GM19324 (cell line): Measurements from ENCODE around the gene SDSL.

Source experiments
- ATAC-seq: cut with Tn5 transposase; IDR thresholded peaks from one replicate; pipeline ENCODE4 v1.9.1; 2021; ENCODE audit warnings: mild to moderate bottlenecking, moderate library complexity; ENCODE audit not compliant: unreplicated experiment, low FRiP score

Gene SDSL

GRCh38 chr12:113396200-113396599 is 26.0 kb upstream of the SDSL start:
- no peak for ATAC-seq

- no peak for ATAC-seq
Measured at GRCh38 chr12:113396828-113397496, 25.2 kb upstream of the SDSL start.

- no peak for ATAC-seq
Measured at GRCh38 chr12:113397497-113398197, 24.5 kb upstream of the SDSL start.

GRCh38 chr12:113398346-113399290 is 23.6 kb upstream of the SDSL start:
- no peak for ATAC-seq

GRCh38 chr12:113399490-113399889 is 22.7 kb upstream of the SDSL start:
- no peak for ATAC-seq

- ATAC-seq = no peak
Measured at GRCh38 chr12:113400362-113400761, 21.8 kb upstream of the SDSL start.

- no peak for ATAC-seq
Measured at GRCh38 chr12:113401066-113402000, 20.8 kb upstream of the SDSL start.

- no peak for ATAC-seq
Measured at GRCh38 chr12:113402586-113403260, 19.5 kb upstream of the SDSL start.

- no peak for ATAC-seq
Measured at GRCh38 chr12:113403435-113404415, 18.5 kb upstream of the SDSL start, which contains the start of gene SDS. TSS of gene SDS (minus strand) at chr12:113403887. CDS start at chr12:113399708, 4,179 bp downstream.

- no peak for ATAC-seq
Measured at GRCh38 chr12:113405694-113406093, 16.5 kb upstream of the SDSL start.

GRCh38 chr12:113407931-113408600 is 14.1 kb upstream of the SDSL start:
- ATAC-seq = no peak

- ATAC-seq = no peak
Measured at GRCh38 chr12:113408756-113409298, 13.4 kb upstream of the SDSL start.

- no peak for ATAC-seq
Measured at GRCh38 chr12:113409462-113410124, 12.6 kb upstream of the SDSL start.

GRCh38 chr12:113413488-113413939 is 8.7 kb upstream of the SDSL start:
- ATAC-seq = no peak

- ATAC-seq = no peak
Measured at GRCh38 chr12:113414519-113415038, 7.6 kb upstream of the SDSL start.

- ATAC-seq = no peak
Measured at GRCh38 chr12:113416091-113416754, 6.0 kb upstream of the SDSL start.
